ENCODE results near the gene KIF26B. TPM values are rescaled to one million over a fixed set of nuclear protein-coding genes. Genes with fewer than 3 reads are reported as not detected.
A peak's percentile ranks its signal among the peaks of the same experiment; 100 is the strongest.

Gene KIF26B
- total RNA-seq, 5 donors from 2014 or later (not counting 1 experiment from before 2014, with no cell fraction given) = 0.03 to 0.06 (median 0.05) TPM; not detected in 2

DNA sequence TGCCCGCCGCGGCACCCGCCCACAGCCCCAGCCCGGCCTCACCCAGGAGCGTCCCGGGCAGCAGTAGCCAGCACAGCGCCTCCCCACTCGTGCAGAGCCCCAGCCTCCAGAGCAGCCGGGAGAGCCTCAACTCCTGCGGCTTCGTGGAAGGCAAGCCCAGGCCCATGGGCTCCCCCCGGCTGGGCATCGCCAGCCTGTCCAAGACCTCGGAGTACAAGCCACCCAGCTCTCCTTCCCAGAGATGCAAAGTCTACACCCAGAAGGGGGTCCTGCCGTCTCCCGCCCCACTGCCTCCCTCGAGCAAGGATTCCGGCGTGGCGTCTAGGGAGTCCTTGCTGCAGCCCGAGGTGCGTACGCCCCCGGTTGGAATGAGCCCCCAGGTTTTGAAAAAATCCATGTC, 531.2 kb downstream of the KIF26B start:
- H3K4me3 ChIP-seq (ENCODE audit: control insufficient read depth in 1 of 2, extremely low read depth in 1 of 2, low read length in 1 of 2) = no peak overlapping the region
- H3K4me1 Mint-ChIP-seq = no peaks in the 10 kb centered on the region
- CTCF ChIA-PET = no interaction called here
- ATAC-seq (replicated peaks in 1 of 4) = no peak
- 94% methylated on average over 21 of the region's 25 CpGs for WGBS (ENCODE audit: insufficient coverage)
- H3K27ac ChIP-seq (ENCODE audit: low read length) = no peak overlapping the region
- POLR2A ChIA-PET = no interaction called here
- H3K4me1 ChIP-seq (ENCODE audit: control insufficient read depth in 1 of 2, extremely low read depth in 1 of 2, insufficient read depth in 2 of 2, low read length in 2 of 2) = no peaks in the 10 kb centered on the region
- H3K9me3 Mint-ChIP-seq = no peaks in the 10 kb centered on the region
- no peaks in the 10 kb centered on the region for H3K36me3 Mint-ChIP-seq
- H3K27ac Mint-ChIP-seq = no peak overlapping the region
- H3K9me3 ChIP-seq = no peaks in the 10 kb centered on the region
- H3K27me3 Mint-ChIP-seq = peaks cover 4 to 8% of the 10 kb centered on the region in 2 donors
- H3K27me3 ChIP-seq (replicated peaks in 1 of 2; ENCODE audit: control insufficient read depth in 2 of 2, extremely low read depth in 1 of 2, insufficient read depth in 2 of 2, low read length in 1 of 2) = peaks cover 0 to 9% of the 10 kb centered on the region in 2 experiments
- DNase-seq = no peak
- no peak overlapping the region for H3K4me3 Mint-ChIP-seq
- H3K36me3 ChIP-seq (ENCODE audit: control insufficient read depth in 2 of 2, extremely low read depth in 1 of 2, insufficient read depth in 1 of 2, low read length in 1 of 2) = no peaks in the 10 kb centered on the region

DNA sequence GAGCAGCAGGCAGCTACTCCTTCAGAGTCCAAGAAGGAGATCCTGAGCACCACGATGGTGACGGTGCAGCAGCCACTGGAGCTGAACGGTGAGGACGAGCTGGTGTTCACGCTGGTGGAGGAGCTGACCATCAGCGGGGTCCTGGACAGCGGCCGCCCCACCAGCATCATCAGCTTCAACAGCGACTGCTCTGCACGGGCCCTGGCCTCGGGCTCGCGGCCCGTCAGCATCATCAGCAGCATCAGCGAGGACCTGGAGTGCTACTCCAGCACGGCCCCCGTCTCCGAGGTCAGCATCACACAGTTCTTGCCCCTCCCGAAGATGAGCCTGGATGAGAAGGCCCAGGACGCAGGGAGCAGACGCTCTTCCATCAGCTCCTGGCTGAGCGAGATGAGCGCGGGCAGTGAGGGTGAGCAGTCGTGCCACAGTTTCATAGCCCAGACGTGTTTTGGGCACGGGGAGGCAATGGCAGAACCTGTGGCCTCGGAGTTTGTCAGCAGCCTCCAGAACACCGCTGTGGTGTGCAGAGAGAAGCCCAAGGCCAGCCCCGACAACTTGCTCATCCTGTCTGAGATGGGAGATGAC, 531.8 kb downstream of the KIF26B start:
- H3K27ac ChIP-seq (ENCODE audit: low read length) = no peak overlapping the region
- no peaks in the 10 kb centered on the region for H3K4me1 ChIP-seq (ENCODE audit: control insufficient read depth in 1 of 2, extremely low read depth in 1 of 2, insufficient read depth in 2 of 2, low read length in 2 of 2)
- no peaks in the 10 kb centered on the region for H3K36me3 Mint-ChIP-seq
- no peak overlapping the region for H3K27ac Mint-ChIP-seq
- H3K9me3 ChIP-seq = no peaks in the 10 kb centered on the region
- H3K27me3 Mint-ChIP-seq = peaks cover 4 to 8% of the 10 kb centered on the region in 2 donors
- peaks cover 0 to 9% of the 10 kb centered on the region in 2 experiments for H3K27me3 ChIP-seq (replicated peaks in 1 of 2; ENCODE audit: control insufficient read depth in 2 of 2, extremely low read depth in 1 of 2, insufficient read depth in 2 of 2, low read length in 1 of 2)
- no peaks in the 10 kb centered on the region for H3K36me3 ChIP-seq (ENCODE audit: control insufficient read depth in 2 of 2, extremely low read depth in 1 of 2, insufficient read depth in 1 of 2, low read length in 1 of 2)
- no peak for ATAC-seq (replicated peaks in 1 of 4)
- ChIA-PET CTCF (no interaction called here), POLR2A (no interaction called here)
- no peak for DNase-seq
- H3K4me3 ChIP-seq (ENCODE audit: control insufficient read depth in 1 of 2, extremely low read depth in 1 of 2, low read length in 1 of 2) = no peak overlapping the region
- no peaks in the 10 kb centered on the region for H3K4me1 Mint-ChIP-seq
- 94% methylated on average over 27 of the region's 30 CpGs for WGBS (ENCODE audit: insufficient coverage)
- no peaks in the 10 kb centered on the region for H3K9me3 Mint-ChIP-seq
- peak overlapping the region in 1 of 3 donors; percentile 25 for H3K4me3 Mint-ChIP-seq

DNA sequence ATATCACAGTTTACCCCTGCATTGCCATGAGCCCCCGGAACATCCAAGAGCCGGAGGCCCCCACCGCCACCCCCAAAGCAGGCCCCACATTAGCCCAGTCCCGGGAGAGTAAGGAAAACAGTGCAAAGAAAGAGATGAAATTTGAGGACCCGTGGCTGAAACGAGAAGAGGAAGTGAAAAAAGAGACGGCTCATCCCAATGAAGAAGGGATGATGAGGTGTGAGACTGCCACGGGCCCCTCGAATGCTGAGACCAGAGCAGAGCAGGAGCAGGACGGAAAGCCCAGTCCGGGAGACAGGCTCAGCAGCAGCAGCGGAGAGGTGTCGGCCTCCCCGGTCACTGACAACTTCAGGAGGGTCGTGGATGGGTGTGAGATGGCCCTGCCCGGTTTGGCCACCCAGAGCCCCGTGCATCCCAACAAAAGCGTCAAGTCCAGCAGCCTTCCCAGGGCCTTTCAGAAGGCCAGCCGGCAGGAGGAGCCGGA, 532.4 kb downstream of the KIF26B start:
- H3K27ac Mint-ChIP-seq = no peak overlapping the region
- H3K9me3 Mint-ChIP-seq = no peaks in the 10 kb centered on the region

DNA sequence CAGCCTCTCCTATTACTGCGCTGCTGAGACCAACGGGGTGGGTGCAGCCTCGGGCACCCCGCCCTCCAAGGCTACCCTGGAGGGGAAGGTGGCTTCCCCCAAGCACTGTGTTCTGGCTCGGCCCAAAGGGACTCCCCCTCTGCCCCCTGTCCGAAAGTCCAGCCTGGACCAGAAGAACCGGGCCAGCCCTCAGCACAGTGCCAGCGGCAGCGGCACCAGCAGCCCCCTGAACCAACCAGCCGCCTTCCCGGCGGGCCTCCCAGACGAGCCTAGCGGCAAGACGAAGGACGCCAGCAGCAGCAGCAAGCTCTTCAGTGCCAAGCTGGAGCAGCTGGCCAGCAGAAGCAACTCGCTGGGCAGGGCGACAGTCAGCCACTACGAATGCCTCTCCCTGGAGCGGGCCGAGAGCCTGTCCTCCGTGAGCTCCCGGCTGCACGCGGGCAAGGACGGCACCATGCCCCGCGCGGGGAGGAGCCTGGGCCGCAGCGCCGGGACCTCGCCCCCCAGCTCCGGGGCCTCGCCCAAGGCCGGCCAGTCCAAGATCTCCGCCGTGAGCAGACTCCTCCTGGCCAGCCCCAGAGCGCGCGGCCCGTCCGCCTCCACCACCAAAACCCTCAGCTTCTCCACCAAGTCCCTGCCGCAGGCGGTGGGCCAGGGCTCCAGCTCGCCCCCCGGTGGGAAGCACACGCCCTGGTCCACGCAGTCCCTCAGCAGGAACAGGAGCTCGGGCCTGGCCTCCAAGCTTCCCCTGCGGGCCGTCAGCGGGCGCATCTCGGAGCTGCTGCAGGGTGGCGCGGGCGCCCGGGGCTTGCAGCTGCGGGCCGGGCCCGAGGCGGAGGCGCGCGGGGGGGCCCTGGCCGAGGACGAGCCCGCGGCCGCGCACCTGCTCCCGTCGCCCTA, 533.1 kb downstream of the KIF26B start:
- Mint-ChIP-seq H3K36me3 (no peaks in the 10 kb centered on the region), H3K4me1 (no peaks in the 10 kb centered on the region), H3K27ac (no peak overlapping the region), H3K27me3 (peaks cover 4 to 8% of the 10 kb centered on the region in 2 donors), H3K9me3 (no peaks in the 10 kb centered on the region), H3K4me3 (no peak overlapping the region)
- ChIA-PET POLR2A (no interaction called here), CTCF (no interaction called here)
- Histone ChIP-seq H3K36me3 (ENCODE audit: control insufficient read depth in 2 of 2, extremely low read depth in 1 of 2, insufficient read depth in 1 of 2, low read length in 1 of 2) (no peaks in the 10 kb centered on the region), H3K4me3 (ENCODE audit: control insufficient read depth in 1 of 2, extremely low read depth in 1 of 2, low read length in 1 of 2) (no peak overlapping the region), H3K4me1 (ENCODE audit: control insufficient read depth in 1 of 2, extremely low read depth in 1 of 2, insufficient read depth in 2 of 2, low read length in 2 of 2) (no peaks in the 10 kb centered on the region), H3K27me3 (replicated peaks in 1 of 2; ENCODE audit: control insufficient read depth in 2 of 2, extremely low read depth in 1 of 2, insufficient read depth in 2 of 2, low read length in 1 of 2) (peaks cover 0 to 8% of the 10 kb centered on the region in 2 experiments), H3K9me3 (no peaks in the 10 kb centered on the region), H3K27ac (ENCODE audit: low read length) (no peak overlapping the region)
- DNase-seq (no peak), ATAC-seq (replicated peaks in 1 of 4) (no peak)
- 46% methylated on average over 73 of the region's 74 CpGs for WGBS (ENCODE audit: insufficient coverage)

More for the DNA sequence above, 532.4 kb downstream of the KIF26B start:
- no peaks in the 10 kb centered on the region for H3K36me3 Mint-ChIP-seq
- no peaks in the 10 kb centered on the region for H3K4me1 Mint-ChIP-seq
- no peak for ATAC-seq (replicated peaks in 1 of 4)
- Histone ChIP-seq H3K4me1 (ENCODE audit: control insufficient read depth in 1 of 2, extremely low read depth in 1 of 2, insufficient read depth in 2 of 2, low read length in 2 of 2) (no peaks in the 10 kb centered on the region), H3K36me3 (ENCODE audit: control insufficient read depth in 2 of 2, extremely low read depth in 1 of 2, insufficient read depth in 1 of 2, low read length in 1 of 2) (no peaks in the 10 kb centered on the region), H3K27ac (ENCODE audit: low read length) (no peak overlapping the region), H3K27me3 (replicated peaks in 1 of 2; ENCODE audit: control insufficient read depth in 2 of 2, extremely low read depth in 1 of 2, insufficient read depth in 2 of 2, low read length in 1 of 2) (peaks cover 0 to 9% of the 10 kb centered on the region in 2 experiments), H3K9me3 (no peaks in the 10 kb centered on the region), H3K4me3 (ENCODE audit: control insufficient read depth in 1 of 2, extremely low read depth in 1 of 2, low read length in 1 of 2) (no peak overlapping the region)
- no peak for DNase-seq
- ChIA-PET POLR2A (no interaction called here), CTCF (no interaction called here)
- peak overlapping the region in 1 of 3 donors; percentile 25 for H3K4me3 Mint-ChIP-seq
- H3K27me3 Mint-ChIP-seq = peaks cover 4 to 8% of the 10 kb centered on the region in 2 donors
- 80% methylated on average over 17 of the region's 20 CpGs for WGBS (ENCODE audit: insufficient coverage)

- Histone ChIP-seq H3K4me1 (ENCODE audit: control insufficient read depth in 1 of 2, extremely low read depth in 1 of 2, insufficient read depth in 2 of 2, low read length in 2 of 2) (no peaks in the 10 kb centered on the region), H3K27me3 (replicated peaks in 1 of 2; ENCODE audit: control insufficient read depth in 2 of 2, extremely low read depth in 1 of 2, insufficient read depth in 2 of 2, low read length in 1 of 2) (peaks cover 0 to 6% of the 10 kb centered on the region in 2 experiments), H3K4me3 (ENCODE audit: control insufficient read depth in 1 of 2, extremely low read depth in 1 of 2, low read length in 1 of 2) (no peak overlapping the region), H3K27ac (ENCODE audit: low read length) (no peak overlapping the region), H3K9me3 (no peaks in the 10 kb centered on the region), H3K36me3 (ENCODE audit: control insufficient read depth in 2 of 2, extremely low read depth in 1 of 2, insufficient read depth in 1 of 2, low read length in 1 of 2) (no peaks in the 10 kb centered on the region)
- WGBS (ENCODE audit: insufficient coverage) = 89% methylated on average over 60 of the region's 63 CpGs
- CTCF ChIA-PET = no interaction called here
- Mint-ChIP-seq H3K36me3 (no peaks in the 10 kb centered on the region), H3K27ac (no peak overlapping the region), H3K9me3 (no peaks in the 10 kb centered on the region), H3K27me3 (peaks cover 4 to 8% of the 10 kb centered on the region in 2 donors), H3K4me1 (no peaks in the 10 kb centered on the region), H3K4me3 (no peak overlapping the region)
- ATAC-seq (replicated peaks in 1 of 4) (no peak), DNase-seq (no peak)
- POLR2A ChIA-PET = no interaction called here
Measured at GRCh38 chr1:245688536-245689453, 534.0 kb downstream of the KIF26B start.

GRCh38 chr1:245690156-245690690, 535.4 kb downstream of the KIF26B start:
- ATAC-seq (replicated peaks in 1 of 4) = no peak
- POLR2A ChIA-PET = no interaction called here
- CTCF ChIA-PET = no interaction called here

More at GRCh38 chr1:245690156-245690690, 535.4 kb downstream of the KIF26B start:
- Mint-ChIP-seq H3K4me1 (no peaks in the 10 kb centered on the region), H3K27me3 (peaks cover 4 to 8% of the 10 kb centered on the region in 2 donors), H3K36me3 (no peaks in the 10 kb centered on the region), H3K27ac (no peak overlapping the region), H3K9me3 (no peaks in the 10 kb centered on the region), H3K4me3 (no peak overlapping the region)
- Histone ChIP-seq H3K36me3 (ENCODE audit: control insufficient read depth in 2 of 2, extremely low read depth in 1 of 2, insufficient read depth in 1 of 2, low read length in 1 of 2) (no peaks in the 10 kb centered on the region), H3K27ac (ENCODE audit: low read length) (no peak overlapping the region), H3K4me1 (ENCODE audit: control insufficient read depth in 1 of 2, extremely low read depth in 1 of 2, insufficient read depth in 2 of 2, low read length in 2 of 2) (no peaks in the 10 kb centered on the region), H3K27me3 (replicated peaks in 1 of 2; ENCODE audit: control insufficient read depth in 2 of 2, extremely low read depth in 1 of 2, insufficient read depth in 2 of 2, low read length in 1 of 2) (peaks cover 0 to 6% of the 10 kb centered on the region in 2 experiments), H3K4me3 (ENCODE audit: control insufficient read depth in 1 of 2, extremely low read depth in 1 of 2, low read length in 1 of 2) (no peak overlapping the region), H3K9me3 (no peaks in the 10 kb centered on the region)
- DNase-seq = no peak
- WGBS (ENCODE audit: insufficient coverage) = 20% methylated on average over 2 of the region's 9 CpGs
